Hepatocyte (in vitro differentiated cells): Measurements from ENCODE around the gene SYNRG. TPM values are rescaled to one million over a fixed set of nuclear protein-coding genes. Genes with fewer than 3 reads are reported as not detected.

Experiments used
- DNase-seq: peaks from one replicate; pipeline ENCODE4 v3.0.0-alpha.2; 2016; ENCODE audit warnings: low spot score
- H2AFZ ChIP-seq: fragments of 200-600 bp; sonication (generic); 2 replicates; pipeline ENCODE4 v1.6.0; 2016; ENCODE audit warnings: antibody characterized with exemption, mild to moderate bottlenecking
- H3K27ac ChIP-seq: fragments of 200-600 bp; sonication (generic); 2 replicates; pipeline ENCODE4 v1.5.1; 2016; ENCODE audit warnings: mild to moderate bottlenecking
- H3K27me3 ChIP-seq: fragments of 200-600 bp; sonication (generic); 2 replicates; pipeline ENCODE4 v1.6.1; 2016
- H3K36me3 ChIP-seq: fragments of 200-600 bp; sonication (generic); replicated peaks from 2 replicates; pipeline ENCODE4 v1.5.1; 2016; ENCODE audit warnings: low read depth; ENCODE audit not compliant: insufficient read depth
- H3K4me1 ChIP-seq: fragments of 200-600 bp; sonication (generic); 2 replicates; pipeline ENCODE4 v1.5.1; 2016; ENCODE audit warnings: mild to moderate bottlenecking, moderate library complexity; ENCODE audit not compliant: insufficient read depth
- H3K4me2 ChIP-seq: fragments of 200-600 bp; sonication (generic); 2 replicates; pipeline ENCODE4 v1.6.0; 2016
- H3K4me3 ChIP-seq: fragments of 200-600 bp; sonication (generic); 2 replicates; pipeline ENCODE4 v1.5.1; 2016; ENCODE audit warnings: mild to moderate bottlenecking
- H3K79me2 ChIP-seq: fragments of 200-600 bp; sonication (generic); 2 replicates; pipeline ENCODE4 v1.6.0; 2017; ENCODE audit warnings: mild to moderate bottlenecking
- H3K9me2 ChIP-seq: fragments of 200-600 bp; sonication (generic); replicated peaks from 2 replicates; pipeline ENCODE4 v1.6.0; 2017; ENCODE audit warnings: mild to moderate bottlenecking; ENCODE audit not compliant: insufficient read depth
- H3K9me3 ChIP-seq: fragments of 200-600 bp; sonication (generic); 2 replicates; pipeline ENCODE4 v1.5.1; 2016; ENCODE audit warnings: low read depth, mild to moderate bottlenecking
- H4K20me1 ChIP-seq: fragments of 200-600 bp; sonication (generic); 2 replicates; pipeline ENCODE4 v1.6.0; 2016; ENCODE audit warnings: mild to moderate bottlenecking; ENCODE audit not compliant: insufficient read depth, poor library complexity, severe bottlenecking
- CTCF ChIP-seq: fragments of 200-600 bp; sonication (generic); IDR thresholded peaks from 2 replicates; pipeline ENCODE4 v1.5.1; 2016; ENCODE audit warnings: antibody characterized with exemption, mild to moderate bottlenecking; ENCODE audit not compliant: poor library complexity
- EZH2 ChIP-seq: fragments of 200-600 bp; sonication (generic); IDR thresholded peaks from 2 replicates; pipeline ENCODE4 v1.6.1; 2016; ENCODE audit warnings: antibody characterized with exemption, mild to moderate bottlenecking, borderline replicate concordance
- EZH2phosphoT487 ChIP-seq: fragments of 200-600 bp; sonication (generic); IDR thresholded peaks from one replicate; pipeline ENCODE4 v1.6.1; 2018; ENCODE audit warnings: antibody characterized with exemption, mild to moderate bottlenecking, low read depth, moderate library complexity; ENCODE audit not compliant: unreplicated experiment, severe bottlenecking
- WGBS: methylation state at CpG from one replicate; pipeline ENCODE4 v1.1.6; 2016; ENCODE audit warnings: low lambda C conversion rate; ENCODE audit errors: missing lambda C conversion rate; 5-methylcytosine and 5-hydroxymethylcytosine counted together
- polyA plus RNA-seq: library from polyadenylated mRNA; unstranded; fragments of >200 nt; fragmentation: Nextera tagmentation; extraction: Ambion mirVana; gene quantifications from 2 replicates; pipeline ENCODE4 v1.2.1, GENCODE V29; 2016
- total RNA-seq: library from RNA; depleted of rRNA; stranded (reverse); fragments of >200 nt; gene quantifications from 2 replicates; pipeline ENCODE4 v1.2.3, GENCODE V29; 2014

Gene SYNRG
- total and polyA plus RNA-seq, 2 experiments from 2014 or later, result 20.7 to 21.6 TPM

- Histone ChIP-seq H3K9me2 (no peaks in the 10 kb centered on the region), H4K20me1 (peaks cover 5% of the 10 kb centered on the region), H3K4me1 (peaks cover 8% of the 10 kb centered on the region), H3K27me3 (no peaks in the 10 kb centered on the region), H3K4me2 (no peak overlapping the region), H3K79me2 (peaks cover 74% of the 10 kb centered on the region), H3K36me3 (no peaks in the 10 kb centered on the region), H3K4me3 (no peak overlapping the region), H2AFZ (no peak overlapping the region), H3K9me3 (no peaks in the 10 kb centered on the region), H3K27ac (no peak overlapping the region)
- no peak for DNase-seq
- 89% methylated on average over 7 of the region's 7 CpGs for WGBS
- TF ChIP-seq EZH2 (no peak), CTCF (no peak), EZH2phosphoT487 (no peak)
Observed at GRCh38 chr17:37605813-37606505, 3.3 kb downstream of the SYNRG start.

DNA sequence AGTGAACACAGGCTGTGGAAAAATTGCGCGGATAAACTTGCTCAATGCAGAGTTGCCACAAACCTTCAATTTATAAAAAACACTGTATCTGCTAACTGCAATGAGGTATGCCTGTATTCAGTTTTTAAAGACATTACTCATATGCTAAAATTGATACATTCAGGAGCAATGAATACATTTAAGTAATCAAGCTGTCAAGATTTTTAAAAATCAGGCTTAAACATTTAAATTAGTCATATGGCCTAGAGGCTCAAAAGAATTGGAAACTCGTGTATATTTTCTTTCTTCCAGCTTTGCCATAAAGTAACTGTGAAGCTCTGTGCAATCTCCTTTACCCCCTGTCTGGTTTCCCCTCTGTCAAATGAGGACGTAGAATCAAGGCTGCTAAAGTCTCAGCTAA, 4.1 kb downstream of the SYNRG start:
- H4K20me1 ChIP-seq, result peaks cover 5% of the 10 kb centered on the region
- peaks cover 81% of the 10 kb centered on the region for H3K79me2 ChIP-seq
- WGBS, result 85% methylated on average over 4 of the region's 4 CpGs

GRCh38 chr17:37604556-37604955, 4.7 kb downstream of the SYNRG start:
- Histone ChIP-seq H3K9me2 (no peaks in the 10 kb centered on the region), H2AFZ (no peak overlapping the region), H3K79me2 (peaks cover 83% of the 10 kb centered on the region), H3K4me2 (no peak overlapping the region), H3K4me3 (no peak overlapping the region), H3K36me3 (no peaks in the 10 kb centered on the region), H3K4me1 (peaks cover 8% of the 10 kb centered on the region), H3K27ac (no peak overlapping the region), H3K9me3 (no peaks in the 10 kb centered on the region), H4K20me1 (peaks cover 5% of the 10 kb centered on the region), H3K27me3 (no peaks in the 10 kb centered on the region)
- 91% methylated on average over 6 of the region's 6 CpGs for WGBS
- no peak for DNase-seq
- TF ChIP-seq EZH2 (no peak), CTCF (no peak), EZH2phosphoT487 (no peak)

More for the DNA sequence above, 4.1 kb downstream of the SYNRG start:
- H2AFZ ChIP-seq, result no peak overlapping the region
- H3K4me1 ChIP-seq, result peaks cover 8% of the 10 kb centered on the region
- TF ChIP-seq CTCF, result no peak
- H3K4me3 ChIP-seq, result no peak overlapping the region
- H3K9me3 ChIP-seq, result no peaks in the 10 kb centered on the region
- H3K27ac ChIP-seq, result no peak overlapping the region
- H3K36me3 ChIP-seq, result no peaks in the 10 kb centered on the region
- H3K9me2 ChIP-seq, result no peaks in the 10 kb centered on the region
- no peak overlapping the region for H3K4me2 ChIP-seq
- no peaks in the 10 kb centered on the region for H3K27me3 ChIP-seq
- DNase-seq, result no peak

DNA sequence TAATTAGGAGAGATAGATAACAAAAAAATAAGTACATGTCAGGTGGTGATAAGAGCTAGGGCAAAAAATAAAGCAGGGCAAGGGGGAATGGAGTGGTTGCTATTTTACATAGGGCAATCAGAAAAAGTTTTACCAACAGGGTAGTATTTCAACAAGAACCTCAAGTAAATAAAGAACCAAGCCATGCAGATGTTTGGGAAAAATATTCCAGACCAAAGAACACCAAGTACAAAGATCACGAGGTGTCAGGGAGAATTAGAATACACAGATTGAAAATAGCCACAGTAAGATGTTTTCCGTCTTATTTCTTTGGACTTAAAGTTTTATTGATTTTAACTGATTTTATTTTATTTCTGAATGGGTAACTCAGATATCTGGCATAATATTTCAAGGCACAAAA, 11.1 kb downstream of the SYNRG start:
- Histone ChIP-seq H3K9me3 (no peaks in the 10 kb centered on the region), H3K9me2 (no peaks in the 10 kb centered on the region), H3K4me2 (no peak overlapping the region), H3K4me3 (no peak overlapping the region), H3K27ac (no peak overlapping the region), H3K36me3 (no peaks in the 10 kb centered on the region), H4K20me1 (peaks cover 5% of the 10 kb centered on the region), H3K4me1 (no peaks in the 10 kb centered on the region), H3K79me2 (peaks cover 44% of the 10 kb centered on the region), H2AFZ (no peak overlapping the region), H3K27me3 (no peaks in the 10 kb centered on the region)
- DNase-seq, result no peak
- 98% methylated on average over 2 of the region's 2 CpGs for WGBS
- TF ChIP-seq CTCF (no peak), EZH2 (no peak), EZH2phosphoT487 (no peak)
